ENCODE results near the gene THSD7B. TPM values are rescaled to one million over a fixed set of nuclear protein-coding genes. Genes with fewer than 3 reads are reported as not detected.

The THSD7B gene
- total RNA-seq, 1 donor from 2014 or later: 0.38 TPM

DNA sequence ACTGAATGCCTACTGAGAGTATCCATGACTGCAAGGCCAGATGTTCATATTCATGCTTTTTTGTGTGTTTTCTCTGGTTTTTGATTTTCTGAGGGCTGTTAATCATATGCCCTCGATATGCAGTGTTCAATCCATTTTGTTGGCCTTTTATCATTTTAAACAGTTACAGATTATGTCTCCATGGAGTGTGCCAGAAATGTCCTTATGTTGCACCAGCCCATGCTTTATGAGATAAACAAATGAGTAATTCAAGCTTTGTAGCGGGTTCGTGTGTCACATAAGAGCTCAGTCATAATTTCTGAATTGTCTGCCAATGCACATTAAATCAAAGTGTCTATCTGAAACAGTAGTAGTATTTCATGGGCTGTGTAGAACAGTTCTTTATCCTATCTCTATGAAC is 583.0 kb downstream of the THSD7B start:
- no peak for DNase-seq
- H3K9me3 ChIP-seq: no peaks in the 10 kb centered on the region
- TF ChIP-seq, protein P1, sequence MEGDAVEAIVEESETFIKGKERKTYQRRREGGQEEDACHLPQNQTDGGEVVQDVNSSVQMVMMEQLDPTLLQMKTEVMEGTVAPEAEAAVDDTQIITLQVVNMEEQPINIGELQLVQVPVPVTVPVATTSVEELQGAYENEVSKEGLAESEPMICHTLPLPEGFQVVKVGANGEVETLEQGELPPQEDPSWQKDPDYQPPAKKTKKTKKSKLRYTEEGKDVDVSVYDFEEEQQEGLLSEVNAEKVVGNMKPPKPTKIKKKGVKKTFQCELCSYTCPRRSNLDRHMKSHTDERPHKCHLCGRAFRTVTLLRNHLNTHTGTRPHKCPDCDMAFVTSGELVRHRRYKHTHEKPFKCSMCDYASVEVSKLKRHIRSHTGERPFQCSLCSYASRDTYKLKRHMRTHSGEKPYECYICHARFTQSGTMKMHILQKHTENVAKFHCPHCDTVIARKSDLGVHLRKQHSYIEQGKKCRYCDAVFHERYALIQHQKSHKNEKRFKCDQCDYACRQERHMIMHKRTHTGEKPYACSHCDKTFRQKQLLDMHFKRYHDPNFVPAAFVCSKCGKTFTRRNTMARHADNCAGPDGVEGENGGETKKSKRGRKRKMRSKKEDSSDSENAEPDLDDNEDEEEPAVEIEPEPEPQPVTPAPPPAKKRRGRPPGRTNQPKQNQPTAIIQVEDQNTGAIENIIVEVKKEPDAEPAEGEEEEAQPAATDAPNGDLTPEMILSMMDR (IDR thresholded peaks at IDR 0.05): no peak
- no peaks in the 10 kb centered on the region for H3K27me3 ChIP-seq (ENCODE audit: low read depth)
- H3K4me3 ChIP-seq: no peak overlapping the region
- no peaks in the 10 kb centered on the region for H3K36me3 ChIP-seq
- no peaks in the 10 kb centered on the region for H3K4me1 ChIP-seq
- intact Hi-C loops (cut with DNase I): no loop called here
- no peak overlapping the region for H3K27ac ChIP-seq
- ATAC-seq: no peak

DNA sequence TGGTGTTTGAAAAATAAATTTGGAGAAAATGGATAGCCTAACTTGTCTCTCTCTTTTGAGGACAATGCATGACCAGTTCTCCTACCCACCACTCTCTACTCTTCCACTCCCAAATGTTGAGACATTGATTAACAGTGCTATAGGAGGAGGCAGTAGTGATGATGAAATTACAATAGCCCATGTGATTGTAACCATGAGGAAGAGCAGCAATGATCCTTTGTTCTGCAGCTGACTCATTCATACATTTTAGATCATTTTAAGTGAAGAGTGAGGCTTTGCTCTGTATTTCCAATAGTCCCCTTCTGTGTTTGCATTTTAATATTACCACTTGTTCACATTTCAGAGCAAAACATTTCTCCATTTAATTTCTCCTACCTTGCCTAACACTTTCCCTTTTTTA is 592.3 kb downstream of the THSD7B start:
- Histone ChIP-seq H3K36me3 (no peaks in the 10 kb centered on the region), H3K27me3 (ENCODE audit: low read depth) (no peaks in the 10 kb centered on the region), H3K27ac (no peak overlapping the region), H3K4me1 (no peaks in the 10 kb centered on the region), H3K9me3 (peaks cover 11% of the 10 kb centered on the region), H3K4me3 (no peak overlapping the region)
- ATAC-seq (no peak), DNase-seq (no peak)
- TF ChIP-seq, protein P1 (IDR thresholded peaks at IDR 0.05): no peak
- intact Hi-C loops (cut with DNase I): no loop called here

DNA sequence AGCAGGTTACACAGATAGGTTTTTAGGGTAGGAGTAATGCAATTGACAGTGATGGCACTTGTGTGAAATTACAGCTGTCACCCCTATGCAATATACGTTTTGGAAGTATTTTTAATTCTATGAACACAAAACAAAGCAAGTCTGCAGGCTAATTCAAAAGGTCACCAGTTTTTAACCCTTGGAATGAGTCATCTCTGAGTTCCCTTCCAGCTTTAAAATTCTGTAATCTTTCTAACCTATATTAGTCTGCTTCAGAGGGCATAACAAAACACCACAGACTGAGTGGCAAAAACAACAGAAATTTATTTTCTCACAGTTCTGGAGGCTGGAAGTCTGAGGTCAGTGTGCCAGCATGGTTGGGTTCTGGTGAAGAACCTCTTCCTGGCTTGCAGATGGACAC is 602.0 kb downstream of the THSD7B start:
- Histone ChIP-seq H3K36me3 (no peaks in the 10 kb centered on the region), H3K27me3 (ENCODE audit: low read depth) (no peaks in the 10 kb centered on the region), H3K9me3 (peaks cover 5% of the 10 kb centered on the region), H3K27ac (no peak overlapping the region), H3K4me3 (no peak overlapping the region), H3K4me1 (no peaks in the 10 kb centered on the region)
- TF ChIP-seq, protein P1 (IDR thresholded peaks at IDR 0.05): no peak
- DNase-seq (no peak), ATAC-seq (no peak)
- intact Hi-C loops (cut with DNase I): no loop called here

DNA sequence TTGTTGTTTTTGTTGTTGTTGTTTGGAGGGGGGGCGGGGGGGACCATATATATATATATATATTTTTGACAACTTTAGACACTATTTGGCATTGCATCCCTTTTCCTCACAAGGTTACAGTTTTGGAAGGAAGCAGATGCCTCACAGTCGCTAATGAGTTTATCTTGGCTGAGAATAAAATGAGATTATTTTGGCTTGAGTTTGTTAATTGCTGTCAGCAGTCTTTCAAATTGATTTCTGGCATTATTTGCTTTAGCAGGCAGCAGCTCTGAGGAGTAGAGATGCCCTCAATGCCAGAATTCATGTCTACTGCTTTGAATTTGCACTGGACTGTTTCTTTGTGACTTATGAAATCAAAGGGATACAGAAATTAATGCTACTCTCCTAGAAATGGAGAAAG is 603.8 kb downstream of the THSD7B start:
- no peaks in the 10 kb centered on the region for H3K4me1 ChIP-seq
- H3K36me3 ChIP-seq: no peaks in the 10 kb centered on the region
- ATAC-seq (no peak), DNase-seq (no peak)
- TF ChIP-seq, protein P1 (IDR thresholded peaks at IDR 0.05): no peak
- H3K4me3 ChIP-seq: no peak overlapping the region
- intact Hi-C loops (cut with DNase I): no loop called here
- no peak overlapping the region for H3K27ac ChIP-seq
- no peaks in the 10 kb centered on the region for H3K27me3 ChIP-seq (ENCODE audit: low read depth)
- H3K9me3 ChIP-seq: peaks cover 1% of the 10 kb centered on the region

DNA sequence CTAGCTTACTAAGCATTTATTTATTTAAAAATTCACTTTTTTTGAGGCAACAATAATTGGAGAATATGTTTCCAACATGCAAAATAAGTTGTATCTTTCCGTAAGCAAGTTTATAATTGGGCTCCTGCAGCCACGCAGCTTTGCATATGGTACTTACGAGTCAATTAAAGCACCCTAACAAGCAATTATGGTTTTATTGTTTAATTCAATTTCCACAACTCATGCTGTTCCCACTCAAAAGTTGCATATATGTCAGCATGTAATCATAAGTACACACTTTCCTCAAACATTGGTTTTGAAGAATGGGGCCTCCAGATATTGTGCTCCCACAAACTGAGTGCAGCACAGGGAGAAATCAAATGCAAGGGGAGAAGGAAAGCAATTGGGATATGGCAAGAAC is 613.8 kb downstream of the THSD7B start:
- TF ChIP-seq, protein P1 (IDR thresholded peaks at IDR 0.05): no peak
- DNase-seq (no peak), ATAC-seq (no peak)
- H3K27me3 ChIP-seq (ENCODE audit: low read depth): no peaks in the 10 kb centered on the region
- intact Hi-C loops (cut with DNase I): no loop called here
- H3K9me3 ChIP-seq: no peaks in the 10 kb centered on the region
- no peak overlapping the region for H3K27ac ChIP-seq
- no peaks in the 10 kb centered on the region for H3K4me1 ChIP-seq
- no peaks in the 10 kb centered on the region for H3K36me3 ChIP-seq
- H3K4me3 ChIP-seq: no peak overlapping the region

DNA sequence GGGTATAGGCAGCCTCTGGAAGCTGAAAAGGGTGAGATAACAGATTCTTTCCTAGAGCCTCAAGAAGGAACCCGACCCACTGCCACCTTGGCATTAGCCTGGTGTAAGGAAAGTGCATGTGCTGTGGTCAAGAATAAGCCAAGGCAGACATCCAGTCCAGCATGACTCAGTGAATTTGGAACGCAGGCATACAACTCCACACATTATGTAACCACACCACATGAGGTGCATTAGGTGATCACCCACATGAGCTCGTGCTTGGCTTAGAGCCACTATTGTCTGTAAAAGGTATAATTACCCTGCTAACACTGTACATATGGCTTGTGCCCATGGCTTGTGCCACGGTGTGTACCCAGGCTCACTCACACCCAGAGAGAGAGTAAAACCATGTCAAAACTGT is 615.3 kb downstream of the THSD7B start:
- no peak for ATAC-seq
- Histone ChIP-seq H3K27ac (no peak overlapping the region), H3K4me3 (no peak overlapping the region), H3K4me1 (no peaks in the 10 kb centered on the region), H3K27me3 (ENCODE audit: low read depth) (no peaks in the 10 kb centered on the region), H3K36me3 (no peaks in the 10 kb centered on the region), H3K9me3 (no peaks in the 10 kb centered on the region)
- no peak for DNase-seq
- intact Hi-C loops (cut with DNase I): no loop called here
- TF ChIP-seq, protein P1 (IDR thresholded peaks at IDR 0.05): no peak
